GM12878 (cell line): Measurements from ENCODE around the gene ZNF804A. TPM values are rescaled to one million over a fixed set of nuclear protein-coding genes. Genes with fewer than 3 reads are reported as not detected.
A peak's percentile ranks its signal among the peaks of the same experiment; 100 is the strongest.

Experiments
- ATAC-seq: fragments of 200-7000 bp; cut with Tn5 transposase; 3 replicates; pipeline ENCODE4 v1.9.1; 2020; ENCODE audit warnings: mild to moderate bottlenecking, moderate library complexity
- BruUV-seq: library from RNA; stranded (reverse); fragments of 400-500 nt; replicated peaks from 2 replicates; lab custom pipeline; 2021; lab: Mats Ljungman, UMichigan
- CTCF ChIA-PET: fragments of 300-600 bp; sonication (Branson Sonifier 250); formaldehyde crosslinking; extraction: SDS; loops from one replicate; lab custom pipeline; 2021; ENCODE audit warnings: inconsistent platforms; lab: Yijun Ruan, JAX
- POLR2A ChIA-PET: fragments of 350-600 bp; formaldehyde crosslinking; extraction: SDS; loops from one replicate; lab custom pipeline; 2021; ENCODE audit warnings: inconsistent platforms; lab: Charles Lee
- RAD21 ChIA-PET: fragments of 300-600 bp; sonication (Branson Sonifier 250); formaldehyde crosslinking; loops from one replicate; lab custom pipeline; 2023; ENCODE audit warnings: antibody characterized with exemption; ENCODE audit not compliant: unreplicated experiment; lab: Charles Lee
- SMC1A ChIA-PET: fragments of 300-600 bp; sonication (Branson Sonifier 250); formaldehyde crosslinking; loops from one replicate; lab custom pipeline; 2023; ENCODE audit not compliant: unreplicated experiment, uncharacterized antibody; lab: Charles Lee
- DNase-seq: peaks from one replicate; pipeline ENCODE4 v3.0.0-alpha.2; 2011; ENCODE audit warnings: low read depth, low spot score
- FAIRE-seq: peaks from 3 replicates; lab custom pipeline; 2011; peaks lifted over from hg19 to GRCh38; lab: Jason Lieb, UNC
- H2AFZ ChIP-seq: 2 replicates; pipeline ENCODE4 v1.6.0; 2011; ENCODE audit warnings: low read depth, low read length, control low read depth; ENCODE audit not compliant: control insufficient read depth
- H3K27ac ChIP-seq: 2 replicates; pipeline ENCODE4 v1.5.1; 2011; ENCODE audit warnings: control low read depth; ENCODE audit not compliant: control insufficient read depth, insufficient read depth
- H3K27me3 ChIP-seq, 2 experiments: replicated peaks in 1 of 2; 2 replicates each; pipeline versions ENCODE4 v1.6.0 to v1.6.1; 2011; ENCODE audit warnings: low read length in 1 of 2; ENCODE audit not compliant: control insufficient read depth in 2 of 2, insufficient read depth in 2 of 2
- H3K36me3 ChIP-seq, 2 experiments: 2 replicates each; pipeline ENCODE4 v1.5.1; 2011; ENCODE audit warnings: low read length in 1 of 2; ENCODE audit not compliant: control insufficient read depth in 2 of 2, insufficient read depth in 2 of 2
- H3K4me1 ChIP-seq: 2 replicates; pipeline ENCODE4 v1.6.1; 2011; ENCODE audit warnings: mild to moderate bottlenecking, low read length, moderate library complexity, mixed read lengths; ENCODE audit not compliant: control insufficient read depth, insufficient read depth
- H3K4me2 ChIP-seq: 2 replicates; pipeline ENCODE4 v1.6.0; 2011; ENCODE audit warnings: control low read depth; ENCODE audit not compliant: control insufficient read depth, insufficient read depth
- H3K4me3 ChIP-seq: fragments of 200-600 bp; sonication (generic); 2 replicates; pipeline ENCODE4 v1.5.1; 2016
- H3K79me2 ChIP-seq: 2 replicates; pipeline ENCODE4 v1.6.0; 2011; ENCODE audit warnings: low read length; ENCODE audit not compliant: control insufficient read depth, insufficient read depth
- H3K9ac ChIP-seq: 2 replicates; pipeline ENCODE4 v1.8.0; 2011; ENCODE audit warnings: low read length, control low read depth, mixed read lengths; ENCODE audit not compliant: control insufficient read depth, insufficient read depth
- H3K9me3 ChIP-seq: replicated peaks from 3 replicates; pipeline ENCODE4 v1.5.1; 2011; ENCODE audit warnings: mild to moderate bottlenecking, low read length; ENCODE audit not compliant: control insufficient read depth, insufficient read depth
- H4K20me1 ChIP-seq: 2 replicates; pipeline ENCODE4 v1.6.0; 2011; ENCODE audit not compliant: control insufficient read depth, insufficient read depth
- BACH1 ChIP-seq: fragments of 450-650 bp; IDR thresholded peaks from 2 replicates; pipeline ENCODE4 v1.6.1; 2017; ENCODE audit warnings: mild to moderate bottlenecking, borderline replicate concordance
- RAD21 ChIP-seq: IDR thresholded peaks from 2 replicates; pipeline ENCODE4 v1.6.1; 2011; ENCODE audit warnings: mild to moderate bottlenecking, low read depth, low read length, moderate library complexity; ENCODE audit not compliant: insufficient read depth
- WGBS: methylation state at CpG from one replicate; pipeline ENCODE4 v1.1.6; 2016; ENCODE audit warnings: low lambda C conversion rate; ENCODE audit not compliant: insufficient replicate concordance, insufficient coverage; ENCODE audit errors: missing lambda C conversion rate; 5-methylcytosine and 5-hydroxymethylcytosine counted together
- in situ Hi-C: fragments of 300-500 bp; cut with MboI; formaldehyde crosslinking; loops from 9 replicates; pipeline ENCODE4 v1.14.3; 2018; ENCODE audit warnings: mixed read lengths
- intact Hi-C: fragments of 100-400 bp; cut with micrococcal nuclease; formaldehyde crosslinking; loops from one replicate; pipeline ENCODE4 v1.14.2; 2022; ENCODE audit not compliant: unreplicated experiment
- polyA plus RNA-seq, 11 experiments: library from polyadenylated mRNA; depleted of rRNA in 4 of 11; unstranded in 6 of 11; stranded (reverse) in 5 of 11; fragments of >200 nt; fragmentation: Nextera tagmentation in 4 of 11; fragmentation: Illumina TruSeq in 1 of 11; extraction: Ambion mirVana in 4 of 11; extraction: Trizol in 1 of 11; gene quantifications; 1 replicate in 1 of 11; 2 replicates in 10 of 11; pipeline versions ENCODE4 v1.2.1 to v1.2.3, GENCODE V29; 2011 to 2016; ENCODE audit warnings: inconsistent platforms in 2 of 11, missing spikeins in 2 of 11, low read depth in 1 of 11
- total RNA-seq, 4 experiments: library from RNA; depleted of rRNA in 3 of 4; stranded (reverse); fragments of >200 nt in 3 of 4; fragmentation: Illumina TruSeq in 1 of 4; extraction: Trizol in 1 of 4; gene quantifications; 2 replicates each; pipeline versions ENCODE4 v1.2.1 to v1.2.3, GENCODE V29; 2013 to 2021
- TF ChIP-seq, protein P1 (sequence below): fragments of 450-650 bp; IDR thresholded peaks from 2 replicates; pipeline ENCODE4 v1.6.1; 2016; ENCODE audit warnings: mild to moderate bottlenecking
- TF ChIP-seq, protein P2 (sequence below), 3 experiments: IDR thresholded peaks in 2 of 3; conservative IDR thresholded peaks in 1 of 3; 2 replicates each; pipeline ENCODE4 v1.5.1; 2011; ENCODE audit warnings: low read depth in 3 of 3, low read length in 3 of 3, mild to moderate bottlenecking in 3 of 3, control low read depth in 2 of 3, moderate library complexity in 2 of 3, inconsistent platforms in 1 of 3, mixed read lengths in 1 of 3; ENCODE audit not compliant: control insufficient read depth in 2 of 3, insufficient read depth in 1 of 3; ENCODE audit errors: extremely low read depth in 1 of 3

Gene ZNF804A
- total and polyA plus RNA-seq, 10 of the 15 experiments (the other 5 are each of a cell fraction or from before 2014, with no cell fraction given), result 0.19 to 2.3 (median 1.4) TPM

GRCh38 chr2:184611361-184612085, 13.2 kb downstream of the ZNF804A start:
- DNase-seq (no peak), FAIRE-seq (no peak), ATAC-seq (peak; percentile 34; the same call in 1 of the 3 replicates)
- no TSS peak for BruUV-seq
- no peaks in the 10 kb centered on the region for H3K79me2 ChIP-seq
- no peak overlapping the region for H2AFZ ChIP-seq
- TF ChIP-seq, protein P1, sequence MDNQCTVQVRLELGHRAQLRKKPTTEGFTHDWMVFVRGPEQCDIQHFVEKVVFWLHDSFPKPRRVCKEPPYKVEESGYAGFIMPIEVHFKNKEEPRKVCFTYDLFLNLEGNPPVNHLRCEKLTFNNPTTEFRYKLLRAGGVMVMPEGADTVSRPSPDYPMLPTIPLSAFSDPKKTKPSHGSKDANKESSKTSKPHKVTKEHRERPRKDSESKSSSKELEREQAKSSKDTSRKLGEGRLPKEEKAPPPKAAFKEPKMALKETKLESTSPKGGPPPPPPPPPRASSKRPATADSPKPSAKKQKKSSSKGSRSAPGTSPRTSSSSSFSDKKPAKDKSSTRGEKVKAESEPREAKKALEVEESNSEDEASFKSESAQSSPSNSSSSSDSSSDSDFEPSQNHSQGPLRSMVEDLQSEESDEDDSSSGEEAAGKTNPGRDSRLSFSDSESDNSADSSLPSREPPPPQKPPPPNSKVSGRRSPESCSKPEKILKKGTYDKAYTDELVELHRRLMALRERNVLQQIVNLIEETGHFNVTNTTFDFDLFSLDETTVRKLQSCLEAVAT, result peak; percentile 73; the same call in 1 of the 2 replicates
- TF ChIP-seq BACH1, result no peak
- peak; percentile 19; the same call in 1 of the 2 replicates for TF ChIP-seq RAD21
- TF ChIP-seq, protein P2, sequence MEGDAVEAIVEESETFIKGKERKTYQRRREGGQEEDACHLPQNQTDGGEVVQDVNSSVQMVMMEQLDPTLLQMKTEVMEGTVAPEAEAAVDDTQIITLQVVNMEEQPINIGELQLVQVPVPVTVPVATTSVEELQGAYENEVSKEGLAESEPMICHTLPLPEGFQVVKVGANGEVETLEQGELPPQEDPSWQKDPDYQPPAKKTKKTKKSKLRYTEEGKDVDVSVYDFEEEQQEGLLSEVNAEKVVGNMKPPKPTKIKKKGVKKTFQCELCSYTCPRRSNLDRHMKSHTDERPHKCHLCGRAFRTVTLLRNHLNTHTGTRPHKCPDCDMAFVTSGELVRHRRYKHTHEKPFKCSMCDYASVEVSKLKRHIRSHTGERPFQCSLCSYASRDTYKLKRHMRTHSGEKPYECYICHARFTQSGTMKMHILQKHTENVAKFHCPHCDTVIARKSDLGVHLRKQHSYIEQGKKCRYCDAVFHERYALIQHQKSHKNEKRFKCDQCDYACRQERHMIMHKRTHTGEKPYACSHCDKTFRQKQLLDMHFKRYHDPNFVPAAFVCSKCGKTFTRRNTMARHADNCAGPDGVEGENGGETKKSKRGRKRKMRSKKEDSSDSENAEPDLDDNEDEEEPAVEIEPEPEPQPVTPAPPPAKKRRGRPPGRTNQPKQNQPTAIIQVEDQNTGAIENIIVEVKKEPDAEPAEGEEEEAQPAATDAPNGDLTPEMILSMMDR (IDR thresholded peaks at IDR 0.05 in 2 of 3, conservative IDR thresholded peaks at IDR 0.05 in 1 of 3; ENCODE audit: control insufficient read depth in 2 of 3, extremely low read depth in 1 of 3, insufficient read depth in 1 of 3, low read depth in 3 of 3, low read length in 3 of 3), result peak in 2 of 3 experiments; percentile 31 to 32; a peak in 4 of 6 replicates
- no peaks in the 10 kb centered on the region for H3K4me1 ChIP-seq
- POLR2A ChIA-PET, result no interaction called here
- no peaks in the 10 kb centered on the region for H3K27me3 ChIP-seq
- no peak overlapping the region for H3K9ac ChIP-seq
- no peak overlapping the region for H3K4me3 ChIP-seq
- CTCF ChIA-PET, result interaction anchor here (0.6 to 3.0 kb wide), 16 partner anchors 8 to 1127 kb away, joined by 3 to 11 read pairs (median 4); partner anchors contain the start of gene ZNF804A
- H3K36me3 ChIP-seq, result no peaks in the 10 kb centered on the region
- SMC1A ChIA-PET, result interaction anchor here (1.0 kb wide), 1 partner anchor 124 kb away, joined by 3 read pairs; no protein-coding TSS in a partner anchor
- intact Hi-C loops, result loop anchor here (10.0 kb wide), 1 partner anchor 673 kb away; no protein-coding TSS in a partner anchor
- no peaks in the 10 kb centered on the region for H4K20me1 ChIP-seq
- RAD21 ChIA-PET, result interaction anchor here (0.7 to 1.2 kb wide), 2 partner anchors 597 to 986 kb away, joined by 3 to 4 read pairs; no protein-coding TSS in a partner anchor
- WGBS, result 4% methylated on average over 2 of the region's 2 CpGs
- in situ Hi-C loops, result no loop called here
- H3K27ac ChIP-seq, result no peak overlapping the region
- no peak overlapping the region for H3K4me2 ChIP-seq
- H3K9me3 ChIP-seq, result no peaks in the 10 kb centered on the region
